BLaER1 treated with 17β-estradiol and CSF1 and Interleukin-3, amounts not matched to agents 10 nM and 100 nM (cell line): ENCODE measurements around the gene DENND5B.
A peak's percentile ranks its signal among the peaks of the same experiment; 100 is the strongest.
"Not testable (repeated sequence)": the region's sequence is repeated elsewhere in the genome, so short reads cannot be mapped to it uniquely, and the experiment has no call there.

Experiments used
- H3K27ac ChIP-seq, 11 experiments: shearing (Covaris generic); formaldehyde crosslinking; 2 replicates each; pipeline ENCODE4 v1.8.1; 2022
- H3K27me3 ChIP-seq, 11 experiments: shearing (Covaris generic); formaldehyde crosslinking; 2 replicates each; pipeline ENCODE4 v1.8.1; 2022
- H3K36me3 ChIP-seq, 11 experiments: shearing (Covaris generic); formaldehyde crosslinking; 2 replicates each; pipeline ENCODE4 v1.8.1; 2022
- H3K4me1 ChIP-seq, 10 experiments: shearing (Covaris generic); formaldehyde crosslinking; 2 replicates each; pipeline ENCODE4 v1.8.1; 2022
- H3K4me2 ChIP-seq, 11 experiments: shearing (Covaris generic); formaldehyde crosslinking; 2 replicates each; pipeline ENCODE4 v1.8.1; 2022
- H3K4me3 ChIP-seq, 10 experiments: shearing (Covaris generic); formaldehyde crosslinking; 2 replicates each; pipeline ENCODE4 v1.8.1; 2022
- H3K9ac ChIP-seq, 11 experiments: shearing (Covaris generic); formaldehyde crosslinking; 2 replicates each; pipeline ENCODE4 v1.8.1; 2022
- H3K9me3 ChIP-seq, 11 experiments: shearing (Covaris generic); formaldehyde crosslinking; replicated peaks in 1 of 11; 2 replicates each; pipeline ENCODE4 v1.8.1; 2022
- H4K20me1 ChIP-seq, 11 experiments: shearing (Covaris generic); formaldehyde crosslinking; 2 replicates each; pipeline ENCODE4 v1.8.1; 2022
- Cebpa-rat ChIP-seq, 11 experiments: shearing (Covaris generic); IDR thresholded peaks; 2 replicates each; pipeline ENCODE4 v1.8.1; 2022

The DENND5B gene

DNA sequence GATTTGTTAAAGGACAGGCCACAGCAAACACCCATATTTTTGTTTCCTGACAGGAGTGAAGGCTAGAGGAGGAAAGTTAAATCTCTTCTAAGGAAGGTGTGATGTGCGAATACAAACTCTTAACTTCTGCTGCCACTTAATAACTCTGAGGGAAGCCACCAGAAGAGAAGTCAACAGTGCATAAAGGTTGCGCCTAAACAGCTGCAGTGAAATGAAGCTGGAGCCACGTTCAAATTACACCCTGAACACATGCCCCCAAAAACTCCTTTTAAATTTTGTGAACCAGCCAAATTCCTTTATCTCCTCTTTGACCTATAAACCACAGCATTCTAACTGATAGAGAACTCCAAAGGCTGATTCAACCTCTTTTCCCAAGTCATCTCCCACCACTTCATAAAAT lies 22.4 kb downstream of the DENND5B start:
- no peaks in the 10 kb centered on the region for H4K20me1 ChIP-seq
- H3K9ac ChIP-seq, result no peak overlapping the region
- no peaks in the 10 kb centered on the region for H3K9me3 ChIP-seq
- no peaks in the 10 kb centered on the region for H3K4me1 ChIP-seq
- no peak overlapping the region for H3K4me2 ChIP-seq
- TF ChIP-seq Cebpa-rat (IDR thresholded peaks at IDR 0.05), result no peak
- no peaks in the 10 kb centered on the region for H3K36me3 ChIP-seq
- H3K27ac ChIP-seq, result no peak overlapping the region
- no peaks in the 10 kb centered on the region for H3K27me3 ChIP-seq
- H3K4me3 ChIP-seq, result no peak overlapping the region

GRCh38 chr12:31567029-31567428 lies 23.9 kb downstream of the DENND5B start:
- Histone ChIP-seq H3K36me3 (no peaks in the 10 kb centered on the region), H3K4me2 (no peak overlapping the region), H3K27ac (no peak overlapping the region), H3K4me1 (no peaks in the 10 kb centered on the region), H3K27me3 (no peaks in the 10 kb centered on the region), H4K20me1 (no peaks in the 10 kb centered on the region), H3K4me3 (no peak overlapping the region), H3K9me3 (peaks cover 0 to 4% (median 3%) of the 10 kb centered on the region in 11 experiments; a peak in 3 of 22 replicates), H3K9ac (no peak overlapping the region)
- TF ChIP-seq Cebpa-rat (IDR thresholded peaks at IDR 0.05), result 0 out of 22 replicates have a peak, but pooled peaks of 1 of the 11 experiments have one; percentile 8

DNA sequence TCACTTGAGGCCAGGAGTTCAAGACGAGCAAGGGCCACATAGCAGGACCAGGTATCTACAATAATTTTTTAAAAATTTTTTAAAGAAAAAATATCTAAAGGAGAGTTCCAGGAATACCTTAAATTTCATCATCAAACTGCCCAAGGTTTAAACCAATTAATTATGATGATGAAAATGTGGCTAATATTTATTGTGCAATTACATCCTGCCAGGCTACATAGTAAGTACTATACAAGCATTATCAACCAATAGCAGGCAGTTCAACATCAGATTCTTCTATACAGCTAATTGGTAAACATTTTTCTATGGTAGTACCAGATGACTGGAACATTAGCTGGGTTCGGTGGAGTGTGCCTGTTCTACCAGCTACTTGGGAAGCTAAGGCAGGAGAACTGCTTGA lies 24.4 kb downstream of the DENND5B start:
- no peak overlapping the region for H3K4me2 ChIP-seq
- H3K27ac ChIP-seq, result no peak overlapping the region
- H3K36me3 ChIP-seq, result no peaks in the 10 kb centered on the region
- no peak overlapping the region for H3K4me3 ChIP-seq
- peaks cover 0 to 9% (median 3%) of the 10 kb centered on the region in 11 experiments; a peak in 3 of 22 replicates for H3K9me3 ChIP-seq
- no peaks in the 10 kb centered on the region for H3K27me3 ChIP-seq
- no peak for TF ChIP-seq Cebpa-rat (IDR thresholded peaks at IDR 0.05)
- H3K4me1 ChIP-seq, result no peaks in the 10 kb centered on the region
- no peaks in the 10 kb centered on the region for H4K20me1 ChIP-seq
- no peak overlapping the region for H3K9ac ChIP-seq

- no peaks in the 10 kb centered on the region for H3K36me3 ChIP-seq
These were observed 28.2 kb downstream of the DENND5B start for GRCh38 chr12:31562594-31563328.

GRCh38 chr12:31560516-31560915 lies 30.4 kb downstream of the DENND5B start:
- TF ChIP-seq Cebpa-rat (IDR thresholded peaks at IDR 0.05), result no peak
- H3K4me2 ChIP-seq, result no peak overlapping the region
- no peaks in the 10 kb centered on the region for H3K4me1 ChIP-seq

More at GRCh38 chr12:31562594-31563328, 28.2 kb downstream of the DENND5B start:
- Histone ChIP-seq H3K4me1 (no peaks in the 10 kb centered on the region), H3K27ac (no peak overlapping the region), H3K4me2 (no peak overlapping the region), H3K9me3 (peaks cover 0 to 27% (median 9%) of the 10 kb centered on the region in 11 experiments; a peak in 11 of 22 replicates), H3K27me3 (no peaks in the 10 kb centered on the region), H4K20me1 (no peaks in the 10 kb centered on the region), H3K9ac (no peak overlapping the region), H3K4me3 (no peak overlapping the region)
- TF ChIP-seq Cebpa-rat (IDR thresholded peaks at IDR 0.05), result no peak

GRCh38 chr12:31558521-31558920 lies 32.4 kb downstream of the DENND5B start:
- no peak for TF ChIP-seq Cebpa-rat (IDR thresholded peaks at IDR 0.05)
- H4K20me1 ChIP-seq, result no peaks in the 10 kb centered on the region
- no peak overlapping the region for H3K27ac ChIP-seq
- 0 out of 22 replicates have a peak, but pooled peaks cover 0 to 3% (median 0%) of the 10 kb centered on the region in 11 experiments for H3K36me3 ChIP-seq
- no peak overlapping the region for H3K4me2 ChIP-seq
- H3K4me1 ChIP-seq, result no peaks in the 10 kb centered on the region
- no peak overlapping the region for H3K9ac ChIP-seq
- H3K27me3 ChIP-seq, result no peaks in the 10 kb centered on the region
- peaks cover 18 to 48% (median 25%) of the 10 kb centered on the region in 11 experiments for H3K9me3 ChIP-seq
- H3K4me3 ChIP-seq, result no peak overlapping the region

More at GRCh38 chr12:31560516-31560915, 30.4 kb downstream of the DENND5B start:
- Histone ChIP-seq H3K36me3 (0 out of 22 replicates have a peak, but pooled peaks cover 0 to 3% (median 0%) of the 10 kb centered on the region in 11 experiments), H3K9ac (no peak overlapping the region), H3K4me3 (no peak overlapping the region), H4K20me1 (no peaks in the 10 kb centered on the region), H3K9me3 (peaks cover 14 to 41% (median 23%) of the 10 kb centered on the region in 11 experiments), H3K27me3 (no peaks in the 10 kb centered on the region), H3K27ac (no peak overlapping the region)

GRCh38 chr12:31557707-31558106 lies 33.2 kb downstream of the DENND5B start:
- Histone ChIP-seq H3K9me3 (peaks cover 18 to 48% (median 25%) of the 10 kb centered on the region in 11 experiments), H3K4me3 (no peak overlapping the region), H3K27me3 (no peaks in the 10 kb centered on the region), H3K4me2 (no peak overlapping the region), H3K36me3 (0 out of 22 replicates have a peak, but pooled peaks cover 0 to 3% (median 0%) of the 10 kb centered on the region in 11 experiments), H3K9ac (no peak overlapping the region), H3K4me1 (no peaks in the 10 kb centered on the region), H4K20me1 (no peaks in the 10 kb centered on the region), H3K27ac (no peak overlapping the region)
- TF ChIP-seq Cebpa-rat (IDR thresholded peaks at IDR 0.05), result no peak

- not testable (repeated sequence) for H3K27ac ChIP-seq, H3K27me3 ChIP-seq, H3K4me1 ChIP-seq, H3K9ac ChIP-seq, H3K36me3 ChIP-seq, H3K4me2 ChIP-seq, H4K20me1 ChIP-seq, H3K4me3 ChIP-seq
- peaks cover 15 to 38% (median 23%) of the 10 kb centered on the region in 11 experiments for H3K9me3 ChIP-seq
These were observed 35.5 kb downstream of the DENND5B start for GRCh38 chr12:31555466-31555865.

GRCh38 chr12:31550590-31550989 lies 40.3 kb downstream of the DENND5B start:
- H3K36me3 ChIP-seq, H3K9ac ChIP-seq, H3K27ac ChIP-seq, H3K4me3 ChIP-seq, H4K20me1 ChIP-seq, H3K27me3 ChIP-seq, H3K4me2 ChIP-seq, H3K4me1 ChIP-seq: not testable (repeated sequence)
- H3K9me3 ChIP-seq, result peaks cover 2 to 11% (median 6%) of the 10 kb centered on the region in 11 experiments; a peak in 21 of 22 replicates

- H3K9me3 ChIP-seq, result peaks cover 22 to 54% (median 43%) of the 10 kb centered on the region in 11 experiments; a peak in 20 of 22 replicates
- no peak overlapping the region for H3K27ac ChIP-seq
- H3K4me3 ChIP-seq, result no peak overlapping the region
- no peaks in the 10 kb centered on the region for H3K27me3 ChIP-seq
- H4K20me1 ChIP-seq, result no peaks in the 10 kb centered on the region
- H3K4me1 ChIP-seq, result no peaks in the 10 kb centered on the region
- no peak for TF ChIP-seq Cebpa-rat (IDR thresholded peaks at IDR 0.05)
- H3K4me2 ChIP-seq, result no peak overlapping the region
- peaks cover 0 to 9% (median 0%) of the 10 kb centered on the region in 11 experiments; a peak in 1 of 22 replicates for H3K36me3 ChIP-seq
- H3K9ac ChIP-seq, result no peak overlapping the region
These were observed 54.3 kb downstream of the DENND5B start for GRCh38 chr12:31536672-31537071.
